ENCODE data around the gene EIF4G3. TPM values are rescaled to one million over a fixed set of nuclear protein-coding genes. Genes with fewer than 3 reads are reported as not detected.

EIF4G3 gene
- total RNA-seq, 1 experiment from 2014 or later: 72.0 TPM

DNA sequence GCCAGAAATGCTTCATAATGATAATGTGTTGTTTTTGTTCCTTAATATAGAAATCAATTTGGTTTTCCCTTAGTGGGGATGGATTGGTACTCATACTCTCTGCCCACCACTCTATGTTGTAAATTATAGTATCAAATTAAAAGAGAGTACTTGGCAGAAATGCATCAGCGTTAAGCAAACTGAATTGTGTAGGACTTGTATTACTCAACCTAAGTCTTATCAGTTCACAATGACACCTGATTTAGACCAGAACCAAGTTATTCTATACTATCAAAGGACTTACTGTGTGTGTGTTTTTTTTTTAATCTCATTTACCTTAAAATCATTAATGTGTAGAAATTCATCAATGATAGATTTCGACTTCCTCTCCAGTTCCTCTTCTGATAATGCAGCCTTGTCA, 327.6 kb downstream of the EIF4G3 start:
- H3K9ac ChIP-seq (ENCODE audit: extremely low read depth, insufficient read length, low read length): no peak overlapping the region
- Mint-ChIP-seq H3K36me3 (ENCODE audit: insufficient read depth in 1 of 3, low read depth in 3 of 3) (peaks cover 48 to 80% (median 80%) of the 10 kb centered on the region in 3 experiments), H3K4me1 (no peaks in the 10 kb centered on the region), H3K27me3 (ENCODE audit: low read depth) (no peaks in the 10 kb centered on the region), H3K4me3 (no peak overlapping the region), H3K27ac (no peak overlapping the region), H3K9me3 (no peaks in the 10 kb centered on the region)
- H3K27ac ChIP-seq (ENCODE audit: insufficient read length, low read depth, low read length): no peak overlapping the region
- no peak overlapping the region for H4K91ac ChIP-seq (ENCODE audit: insufficient read length, low read depth, low read length)
- no peak overlapping the region for H3K18ac ChIP-seq (ENCODE audit: insufficient read length, low read depth, low read length)
- no peak overlapping the region for H2BK120ac ChIP-seq (ENCODE audit: low read depth, low read length, poor library complexity, severe bottlenecking)
- no peak overlapping the region for H4K8ac ChIP-seq (replicated peaks; ENCODE audit: insufficient read length, low read depth, low read length)
- no peak overlapping the region for H3K56ac ChIP-seq (ENCODE audit: insufficient read length, low read depth, low read length)
- H3K23ac ChIP-seq (ENCODE audit: insufficient read length, low read depth, low read length): no peak overlapping the region
- no CpG with 5 or more reads among the region's 2 CpGs for WGBS (ENCODE audit: extremely low coverage, insufficient read length, low lambda C conversion rate)
- no peak overlapping the region for H3K14ac ChIP-seq (ENCODE audit: insufficient read depth, low read length)
- no peak overlapping the region for H4K5ac ChIP-seq (ENCODE audit: insufficient read length, low read depth, low read length)
- H2BK12ac ChIP-seq (ENCODE audit: insufficient read length, low read depth, low read length): no peak overlapping the region
- H3K79me2 ChIP-seq (ENCODE audit: insufficient read depth, low read length): no peaks in the 10 kb centered on the region
- TF ChIP-seq, protein P1, sequence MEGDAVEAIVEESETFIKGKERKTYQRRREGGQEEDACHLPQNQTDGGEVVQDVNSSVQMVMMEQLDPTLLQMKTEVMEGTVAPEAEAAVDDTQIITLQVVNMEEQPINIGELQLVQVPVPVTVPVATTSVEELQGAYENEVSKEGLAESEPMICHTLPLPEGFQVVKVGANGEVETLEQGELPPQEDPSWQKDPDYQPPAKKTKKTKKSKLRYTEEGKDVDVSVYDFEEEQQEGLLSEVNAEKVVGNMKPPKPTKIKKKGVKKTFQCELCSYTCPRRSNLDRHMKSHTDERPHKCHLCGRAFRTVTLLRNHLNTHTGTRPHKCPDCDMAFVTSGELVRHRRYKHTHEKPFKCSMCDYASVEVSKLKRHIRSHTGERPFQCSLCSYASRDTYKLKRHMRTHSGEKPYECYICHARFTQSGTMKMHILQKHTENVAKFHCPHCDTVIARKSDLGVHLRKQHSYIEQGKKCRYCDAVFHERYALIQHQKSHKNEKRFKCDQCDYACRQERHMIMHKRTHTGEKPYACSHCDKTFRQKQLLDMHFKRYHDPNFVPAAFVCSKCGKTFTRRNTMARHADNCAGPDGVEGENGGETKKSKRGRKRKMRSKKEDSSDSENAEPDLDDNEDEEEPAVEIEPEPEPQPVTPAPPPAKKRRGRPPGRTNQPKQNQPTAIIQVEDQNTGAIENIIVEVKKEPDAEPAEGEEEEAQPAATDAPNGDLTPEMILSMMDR (conservative IDR thresholded peaks at IDR 0.05): no peak
- no peaks in the 10 kb centered on the region for H3K9me3 ChIP-seq (ENCODE audit: control insufficient read depth, low read depth, low read length)
- H2AK5ac ChIP-seq (ENCODE audit: insufficient read length, low read length): no peak overlapping the region
- no peak overlapping the region for H2BK5ac ChIP-seq (ENCODE audit: insufficient read length, low read length)
- H3K23me2 ChIP-seq (ENCODE audit: insufficient read length, low read depth, low read length, poor library complexity, severe bottlenecking): no peaks in the 10 kb centered on the region
- no peaks in the 10 kb centered on the region for H3K27me3 ChIP-seq (ENCODE audit: insufficient read depth, low read length)
- no peak overlapping the region for H3K4me2 ChIP-seq (ENCODE audit: insufficient read depth, insufficient read length, low read length)
- no peak overlapping the region for H3K4ac ChIP-seq (ENCODE audit: low read depth, low read length)
- H2BK15ac ChIP-seq (ENCODE audit: low read depth, low read length): no peak overlapping the region
- H2BK20ac ChIP-seq (ENCODE audit: low read depth, low read length, poor library complexity, severe bottlenecking): no peak overlapping the region
- H3K79me1 ChIP-seq (ENCODE audit: insufficient read depth, low read depth, low read length, poor library complexity, severe bottlenecking): no peaks in the 10 kb centered on the region
- no peaks in the 10 kb centered on the region for H3K4me1 ChIP-seq (ENCODE audit: insufficient read depth, low read length)
- no peaks in the 10 kb centered on the region for H4K20me1 ChIP-seq (ENCODE audit: control insufficient read depth, insufficient read depth, insufficient read length)
- no peak for DNase-seq
- H2AFZ ChIP-seq (ENCODE audit: low read length): no peak overlapping the region
- no peak overlapping the region for H3T11ph ChIP-seq (ENCODE audit: low read length)
